ENCODE measurements around the gene TOM1.

- TF ChIP-seq CTCF (conservative IDR thresholded peaks at IDR 0.05; ENCODE audit: low read length) = peak; percentile 59
- TF ChIP-seq EZH2phosphoT487 (IDR thresholded peaks at IDR 0.05; ENCODE audit: borderline replicate concordance, low read depth, low read length) = no peak
Measured at GRCh38 chr22:35367331-35367886, 67.7 kb downstream of the TOM1 start.

Measured in OCI-LY7 (cell line).